Panc1 (cell line): ENCODE results near the gene COL23A1. TPM values are rescaled to one million over a fixed set of nuclear protein-coding genes. Genes with fewer than 3 reads are reported as not detected.
"Not testable (repeated sequence)": the region's sequence is repeated elsewhere in the genome, so short reads cannot be mapped to it uniquely, and the experiment has no call there.

Experiments used
- ATAC-seq: fragments of 200-7000 bp; cut with Tn5 transposase; 2 replicates; pipeline ENCODE4 v1.9.1; 2020; ENCODE audit warnings: mild to moderate bottlenecking, moderate library complexity
- BruUV-seq: library from RNA; stranded (reverse); fragments of 400-500 nt; replicated peaks from 2 replicates; lab custom pipeline; 2021; lab: Mats Ljungman, UMichigan
- CTCF ChIA-PET: fragments of 300-600 bp; sonication (Branson Sonifier 250); formaldehyde crosslinking; loops from one replicate; lab custom pipeline; 2022; ENCODE audit warnings: antibody characterized with exemption; lab: Charles Lee
- POLR2A ChIA-PET: fragments of 300-600 bp; sonication (Branson Sonifier 250); formaldehyde crosslinking; loops from one replicate; lab custom pipeline; 2022; ENCODE audit warnings: antibody characterized with exemption; lab: Charles Lee
- DNase-seq: peaks from one replicate; pipeline ENCODE4 v3.0.0-alpha.2; 2010; ENCODE audit warnings: low read depth, low spot score
- H3K27ac ChIP-seq: 2 replicates; pipeline ENCODE4 v1.5.1; 2011; ENCODE audit warnings: mild to moderate bottlenecking, low read length, inconsistent platforms
- H3K27me3 ChIP-seq: fragments of 200-500 bp; sonication (Bioruptor generic); 2 replicates; pipeline ENCODE4 v1.6.0; 2014; ENCODE audit warnings: low read length, inconsistent platforms; ENCODE audit not compliant: control insufficient read depth, insufficient read depth
- H3K36me3 ChIP-seq: fragments of 200-500 bp; sonication (Bioruptor generic); 2 replicates; pipeline ENCODE4 v1.5.1; 2014; ENCODE audit warnings: inconsistent platforms, mild to moderate bottlenecking, low read length, moderate library complexity; ENCODE audit not compliant: control insufficient read depth, insufficient read depth
- H3K4me1 ChIP-seq: 2 replicates; pipeline ENCODE4 v1.5.1; 2011; ENCODE audit warnings: inconsistent platforms, mild to moderate bottlenecking, low read length, moderate library complexity; ENCODE audit not compliant: control insufficient read depth, insufficient read depth
- H3K4me3 ChIP-seq, 2 experiments: 2 replicates each; pipeline ENCODE4 v1.5.1; 2011 to 2012; ENCODE audit warnings: low read depth in 2 of 2, low read length in 2 of 2, mild to moderate bottlenecking in 2 of 2, inconsistent platforms in 1 of 2, moderate library complexity in 1 of 2
- H3K9me3 ChIP-seq: fragments of 200-500 bp; sonication (Bioruptor generic); 2 replicates; pipeline ENCODE4 v1.5.1; 2014; ENCODE audit warnings: low read depth, mild to moderate bottlenecking, inconsistent platforms, low read length, moderate library complexity; ENCODE audit not compliant: control insufficient read depth, insufficient read depth
- POLR2AphosphoS5 ChIP-seq: IDR thresholded peaks from 2 replicates; pipeline ENCODE4 v1.6.1; 2012; ENCODE audit warnings: mild to moderate bottlenecking, low read depth, low read length, moderate library complexity
- REST ChIP-seq, 2 experiments: IDR thresholded peaks; 2 replicates each; pipeline ENCODE4 v1.6.1; 2011 to 2012; ENCODE audit warnings: low read depth in 2 of 2, control low read depth in 1 of 2, low read length in 1 of 2, mild to moderate bottlenecking in 1 of 2, moderate library complexity in 1 of 2; ENCODE audit not compliant: insufficient read depth in 1 of 2
- SIN3A ChIP-seq: IDR thresholded peaks from 2 replicates; pipeline ENCODE4 v1.6.1; 2012; ENCODE audit warnings: low read depth, mild to moderate bottlenecking, low read length, moderate library complexity, borderline replicate concordance; ENCODE audit not compliant: insufficient read depth
- TCF7L2 ChIP-seq: IDR thresholded peaks from 2 replicates; pipeline ENCODE4 v1.6.1; 2011; ENCODE audit warnings: mild to moderate bottlenecking, low read depth, low read length, inconsistent platforms
- in situ Hi-C: cut with HindIII; loops from 2 replicates; pipeline ENCODE4 v1.10.0; 2016; ENCODE audit warnings: low sequenced_read_pairs, low pct_unique_long_range_greater_than_20kb
- intact Hi-C: fragments of 100-400 bp; cut with micrococcal nuclease; formaldehyde crosslinking; loops from one replicate; pipeline ENCODE4 v1.10.0; 2022; ENCODE audit not compliant: unreplicated experiment
- total RNA-seq: library from RNA; stranded (reverse); gene quantifications from one replicate; pipeline ENCODE4 v1.2.1, GENCODE V29; 2021; ENCODE audit not compliant: unreplicated experiment
- TF ChIP-seq, protein P1 (sequence below): fragments of 450-650 bp; IDR thresholded peaks from 2 replicates; pipeline ENCODE4 v1.5.1; 2017; ENCODE audit warnings: mild to moderate bottlenecking

COL23A1 gene
- total RNA-seq, 1 experiment from 2014 or later = 0.05 TPM

DNA sequence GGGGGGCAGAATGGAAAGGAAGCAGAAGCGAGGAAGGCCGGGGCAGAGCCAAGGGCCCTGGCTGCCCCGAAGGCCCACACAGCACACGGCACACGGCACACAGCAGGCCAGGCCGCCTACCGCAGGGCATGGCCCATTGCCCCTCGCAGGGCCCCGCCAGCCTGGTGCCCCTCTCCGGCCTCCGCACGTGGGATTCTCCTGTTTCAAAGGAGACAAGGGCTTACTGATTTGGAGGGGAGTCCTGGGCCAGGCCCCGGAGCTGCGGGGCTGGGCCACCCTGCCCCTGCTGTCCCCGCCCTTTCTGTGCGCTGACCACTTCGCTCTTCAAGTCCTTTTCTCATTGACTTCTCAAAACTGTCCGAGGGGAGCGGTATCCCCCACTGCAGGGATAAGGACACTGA lies 349.9 kb downstream of the COL23A1 start:
- ChIA-PET POLR2A (no interaction called here), CTCF (no interaction called here)
- Histone ChIP-seq H3K27ac (no peak overlapping the region), H3K27me3 (no peaks in the 10 kb centered on the region), H3K4me1 (no peaks in the 10 kb centered on the region), H3K36me3 (no peaks in the 10 kb centered on the region), H3K4me3 (no peak overlapping the region), H3K9me3 (no peaks in the 10 kb centered on the region)
- TF ChIP-seq POLR2AphosphoS5 (no peak), SIN3A (no peak), TCF7L2 (no peak), REST (IDR thresholded peaks at IDR 0.05; ENCODE audit: insufficient read depth in 1 of 2, low read depth in 2 of 2, low read length in 1 of 2) (no peak)
- TF ChIP-seq, protein P1, sequence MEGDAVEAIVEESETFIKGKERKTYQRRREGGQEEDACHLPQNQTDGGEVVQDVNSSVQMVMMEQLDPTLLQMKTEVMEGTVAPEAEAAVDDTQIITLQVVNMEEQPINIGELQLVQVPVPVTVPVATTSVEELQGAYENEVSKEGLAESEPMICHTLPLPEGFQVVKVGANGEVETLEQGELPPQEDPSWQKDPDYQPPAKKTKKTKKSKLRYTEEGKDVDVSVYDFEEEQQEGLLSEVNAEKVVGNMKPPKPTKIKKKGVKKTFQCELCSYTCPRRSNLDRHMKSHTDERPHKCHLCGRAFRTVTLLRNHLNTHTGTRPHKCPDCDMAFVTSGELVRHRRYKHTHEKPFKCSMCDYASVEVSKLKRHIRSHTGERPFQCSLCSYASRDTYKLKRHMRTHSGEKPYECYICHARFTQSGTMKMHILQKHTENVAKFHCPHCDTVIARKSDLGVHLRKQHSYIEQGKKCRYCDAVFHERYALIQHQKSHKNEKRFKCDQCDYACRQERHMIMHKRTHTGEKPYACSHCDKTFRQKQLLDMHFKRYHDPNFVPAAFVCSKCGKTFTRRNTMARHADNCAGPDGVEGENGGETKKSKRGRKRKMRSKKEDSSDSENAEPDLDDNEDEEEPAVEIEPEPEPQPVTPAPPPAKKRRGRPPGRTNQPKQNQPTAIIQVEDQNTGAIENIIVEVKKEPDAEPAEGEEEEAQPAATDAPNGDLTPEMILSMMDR = no peak
- no peak for ATAC-seq
- in situ Hi-C loops = no loop called here
- no TSS peak for BruUV-seq
- DNase-seq = no peak
- intact Hi-C loops = no loop called here

GRCh38 chr5:178239626-178240301 lies 350.4 kb downstream of the COL23A1 start:
- H3K4me1 ChIP-seq, DNase-seq, POLR2A ChIA-PET, H3K36me3 ChIP-seq, H3K9me3 ChIP-seq, in situ Hi-C loops, ATAC-seq, H3K27me3 ChIP-seq, BruUV-seq, CTCF ChIA-PET, H3K4me3 ChIP-seq, intact Hi-C loops, H3K27ac ChIP-seq: not testable (repeated sequence)
